Fibroblast of lung (primary cell): ENCODE data around the gene PDZK1.

Source experiments
- CTCF ChIP-seq, 2 donors: IDR thresholded peaks in 1 of 2; conservative IDR thresholded peaks in 1 of 2; 1 replicate in 1 of 2; 2 replicates in 1 of 2; pipeline ENCODE4 v1.5.1; 2011 to 2012; ENCODE audit warnings: low read length in 2 of 2, control low read depth in 1 of 2, inconsistent platforms in 1 of 2, low read depth in 1 of 2, mild to moderate bottlenecking in 1 of 2
- EZH2 ChIP-seq: IDR thresholded peaks from 2 replicates; pipeline ENCODE4 v1.5.1; 2012; ENCODE audit warnings: low read length, control low read depth, mild to moderate bottlenecking; ENCODE audit errors: missing control alignments

- TF ChIP-seq CTCF (conservative IDR thresholded peaks at IDR 0.05 in 1 of 2, IDR thresholded peaks at IDR 0.05 in 1 of 2; ENCODE audit: low read depth in 1 of 2, low read length in 2 of 2), result no peak
- no peak for TF ChIP-seq EZH2
Observed at GRCh38 chr1:145708063-145708462, 895 bp upstream of the PDZK1 start.
